ENCODE data around the gene WDFY2.

The WDFY2 gene

GRCh38 chr13:51797664-51798488 lies 213.6 kb downstream of the WDFY2 start:
- no peaks in the 10 kb centered on the region for H3K27me3 ChIP-seq (ENCODE audit: insufficient read depth, insufficient read length)
- no peaks in the 10 kb centered on the region for H3K4me1 ChIP-seq (ENCODE audit: insufficient read depth, insufficient read length)
- H3K9ac ChIP-seq (ENCODE audit: insufficient read length, low read depth), result no peak overlapping the region
- peak; percentile 52 for DNase-seq (ENCODE audit: low read depth, low spot score)
- no peaks in the 10 kb centered on the region for H3K36me3 ChIP-seq (ENCODE audit: insufficient read depth, insufficient read length, low read length)
- H3K9me3 ChIP-seq (ENCODE audit: insufficient read depth, low read length), result no peaks in the 10 kb centered on the region
- no peak overlapping the region for H3K4me3 ChIP-seq (ENCODE audit: insufficient read length, low read depth)
- no peak for TF ChIP-seq ZNF274 (IDR thresholded peaks at IDR 0.05; ENCODE audit: low read depth, low read length)
- no peak for TF ChIP-seq SUZ12 (IDR thresholded peaks at IDR 0.05; ENCODE audit: extremely low read depth, insufficient read depth, insufficient read length)
- TF ChIP-seq YY1 (IDR thresholded peaks at IDR 0.05; ENCODE audit: insufficient read depth, insufficient read length), result no peak

- Histone ChIP-seq H3K4me3 (ENCODE audit: insufficient read length, low read depth) (no peak overlapping the region), H3K9ac (ENCODE audit: insufficient read length, low read depth) (no peak overlapping the region), H3K4me1 (ENCODE audit: insufficient read depth, insufficient read length) (no peaks in the 10 kb centered on the region), H3K36me3 (ENCODE audit: insufficient read depth, insufficient read length, low read length) (no peaks in the 10 kb centered on the region), H3K27me3 (ENCODE audit: insufficient read depth, insufficient read length) (no peaks in the 10 kb centered on the region), H3K9me3 (ENCODE audit: insufficient read depth, low read length) (no peaks in the 10 kb centered on the region)
- TF ChIP-seq ZNF274 (IDR thresholded peaks at IDR 0.05; ENCODE audit: low read depth, low read length) (no peak), SUZ12 (IDR thresholded peaks at IDR 0.05; ENCODE audit: extremely low read depth, insufficient read depth, insufficient read length) (no peak), YY1 (IDR thresholded peaks at IDR 0.05; ENCODE audit: insufficient read depth, insufficient read length) (no peak)
- DNase-seq (ENCODE audit: low read depth, low spot score), result no peak
Measured at GRCh38 chr13:51799261-51799660, 215.0 kb downstream of the WDFY2 start.

GRCh38 chr13:51800486-51800885 lies 216.2 kb downstream of the WDFY2 start:
- DNase-seq (ENCODE audit: low read depth, low spot score), result no peak
- no peaks in the 10 kb centered on the region for H3K4me1 ChIP-seq (ENCODE audit: insufficient read depth, insufficient read length)
- H3K27me3 ChIP-seq (ENCODE audit: insufficient read depth, insufficient read length), result no peaks in the 10 kb centered on the region
- no peaks in the 10 kb centered on the region for H3K9me3 ChIP-seq (ENCODE audit: insufficient read depth, low read length)
- H3K9ac ChIP-seq (ENCODE audit: insufficient read length, low read depth), result no peak overlapping the region
- no peaks in the 10 kb centered on the region for H3K36me3 ChIP-seq (ENCODE audit: insufficient read depth, insufficient read length, low read length)
- no peak for TF ChIP-seq ZNF274 (IDR thresholded peaks at IDR 0.05; ENCODE audit: low read depth, low read length)
- no peak for TF ChIP-seq YY1 (IDR thresholded peaks at IDR 0.05; ENCODE audit: insufficient read depth, insufficient read length)
- TF ChIP-seq SUZ12 (IDR thresholded peaks at IDR 0.05; ENCODE audit: extremely low read depth, insufficient read depth, insufficient read length), result no peak
- H3K4me3 ChIP-seq (ENCODE audit: insufficient read length, low read depth), result no peak overlapping the region

DNA sequence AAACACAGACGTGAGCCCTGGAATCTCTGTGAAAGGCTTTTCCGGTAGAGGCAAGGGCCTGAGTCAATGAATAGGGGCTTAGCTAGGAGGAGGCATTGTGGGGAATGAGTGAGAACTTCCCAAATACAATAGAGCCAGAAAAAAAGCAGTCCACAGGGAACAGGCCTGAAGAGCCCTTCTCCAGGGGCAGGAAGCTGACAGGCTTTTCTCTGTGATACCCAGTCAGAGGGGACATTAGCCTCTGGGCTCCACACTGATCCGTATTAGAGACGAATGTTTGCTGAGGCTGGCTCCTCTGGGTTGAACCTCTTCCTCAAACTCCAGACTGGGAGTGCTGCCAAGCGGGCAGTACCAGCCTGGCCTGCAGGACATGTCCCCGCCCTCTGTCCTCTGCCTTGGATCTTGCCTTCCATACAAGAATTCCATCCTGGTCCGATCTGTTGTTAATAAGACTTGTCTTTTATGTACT lies 217.4 kb downstream of the WDFY2 start:
- no peaks in the 10 kb centered on the region for H3K4me1 ChIP-seq (ENCODE audit: insufficient read depth, insufficient read length)

GRCh38 chr13:51802631-51803418 lies 218.6 kb downstream of the WDFY2 start:
- H3K4me3 ChIP-seq (ENCODE audit: insufficient read length, low read depth), result peak overlapping the region; percentile 53
- TF ChIP-seq YY1 (IDR thresholded peaks at IDR 0.05; ENCODE audit: insufficient read depth, insufficient read length), result no peak
- no peak for TF ChIP-seq SUZ12 (IDR thresholded peaks at IDR 0.05; ENCODE audit: extremely low read depth, insufficient read depth, insufficient read length)
- no peak for TF ChIP-seq ZNF274 (IDR thresholded peaks at IDR 0.05; ENCODE audit: low read depth, low read length)
- no peaks in the 10 kb centered on the region for H3K27me3 ChIP-seq (ENCODE audit: insufficient read depth, insufficient read length)
- no peaks in the 10 kb centered on the region for H3K9me3 ChIP-seq (ENCODE audit: insufficient read depth, low read length)
- no peaks in the 10 kb centered on the region for H3K36me3 ChIP-seq (ENCODE audit: insufficient read depth, insufficient read length, low read length)
- H3K9ac ChIP-seq (ENCODE audit: insufficient read length, low read depth), result peak overlapping the region; percentile 76
- no peaks in the 10 kb centered on the region for H3K4me1 ChIP-seq (ENCODE audit: insufficient read depth, insufficient read length)
- DNase-seq (ENCODE audit: low read depth, low spot score), result no peak

More for the DNA sequence above, 217.4 kb downstream of the WDFY2 start:
- DNase-seq (ENCODE audit: low read depth, low spot score), result peak; percentile 57
- Histone ChIP-seq H3K4me3 (ENCODE audit: insufficient read length, low read depth) (no peak overlapping the region), H3K36me3 (ENCODE audit: insufficient read depth, insufficient read length, low read length) (no peaks in the 10 kb centered on the region), H3K27me3 (ENCODE audit: insufficient read depth, insufficient read length) (no peaks in the 10 kb centered on the region), H3K9me3 (ENCODE audit: insufficient read depth, low read length) (no peaks in the 10 kb centered on the region), H3K9ac (ENCODE audit: insufficient read length, low read depth) (no peak overlapping the region)
- TF ChIP-seq SUZ12 (IDR thresholded peaks at IDR 0.05; ENCODE audit: extremely low read depth, insufficient read depth, insufficient read length) (no peak), ZNF274 (IDR thresholded peaks at IDR 0.05; ENCODE audit: low read depth, low read length) (no peak), YY1 (IDR thresholded peaks at IDR 0.05; ENCODE audit: insufficient read depth, insufficient read length) (no peak)

- peak within 1 kb of the TSS; percentile 53 for H3K4me3 ChIP-seq (ENCODE audit: insufficient read length, low read depth)
- TF ChIP-seq ZNF274 (IDR thresholded peaks at IDR 0.05; ENCODE audit: low read depth, low read length) (no peak), SUZ12 (IDR thresholded peaks at IDR 0.05; ENCODE audit: extremely low read depth, insufficient read depth, insufficient read length) (no peak), YY1 (IDR thresholded peaks at IDR 0.05; ENCODE audit: insufficient read depth, insufficient read length) (no peak)
- no peaks in the 10 kb centered on the region for H3K9me3 ChIP-seq (ENCODE audit: insufficient read depth, low read length)
- H3K27me3 ChIP-seq (ENCODE audit: insufficient read depth, insufficient read length), result no peaks in the 10 kb centered on the region
- H3K4me1 ChIP-seq (ENCODE audit: insufficient read depth, insufficient read length), result no peaks in the 10 kb centered on the region
- H3K36me3 ChIP-seq (ENCODE audit: insufficient read depth, insufficient read length, low read length), result no peaks in the 10 kb centered on the region
- peak; percentile 33 for DNase-seq (ENCODE audit: low read depth, low spot score)
- H3K9ac ChIP-seq (ENCODE audit: insufficient read length, low read depth), result peak within 1 kb of the TSS; percentile 76
Measured at GRCh38 chr13:51803422-51804294, 219.4 kb downstream of the WDFY2 start, which contains the start of gene DHRS12. DHRS12 (minus strand) TSS chr13:51804163; CDS start chr13:51799659, 4,504 bp downstream.
